Breast epithelium (tissue), 4 donors: Measurements from ENCODE around the gene NEU1. TPM values are rescaled to one million over a fixed set of nuclear protein-coding genes. Genes with fewer than 3 reads are reported as not detected.

ENCODE experiments used
- DNase-seq, 2 donors: peaks; one replicate each; pipeline ENCODE4 v3.0.0-alpha.2; 2019; ENCODE audit warnings: low spot score in 2 of 2
- H3K27ac ChIP-seq, 2 donors: fragments of 200-600 bp; sonication (generic) in 1 of 2; one replicate each; pipeline ENCODE4 v1.5.1; 2016 to 2019; ENCODE audit warnings: mild to moderate bottlenecking in 1 of 2
- H3K27me3 ChIP-seq, 2 donors: fragments of 200-600 bp; sonication (generic) in 1 of 2; one replicate each; pipeline versions ENCODE4 v1.5.1 to v1.6.0; 2017 to 2019; ENCODE audit warnings: control low read depth in 1 of 2, mild to moderate bottlenecking in 1 of 2
- H3K36me3 ChIP-seq: fragments of 200-600 bp; one replicate; pipeline ENCODE4 v1.5.1; 2019
- H3K4me1 ChIP-seq, 2 donors: fragments of 200-600 bp; sonication (generic); one replicate each; pipeline ENCODE4 v1.5.1; 2016 to 2019; ENCODE audit warnings: control low read depth in 1 of 2
- H3K4me3 ChIP-seq, 3 donors: fragments of 200-600 bp; sonication (generic); 1 replicate in 2 of 3; 2 replicates in 1 of 3; pipeline ENCODE4 v1.5.1; 2016 to 2019; ENCODE audit warnings: mild to moderate bottlenecking in 3 of 3, moderate library complexity in 2 of 3
- H3K9me3 ChIP-seq, 2 donors: fragments of 200-600 bp; sonication (generic) in 1 of 2; one replicate each; pipeline ENCODE4 v1.5.1; 2016 to 2019; ENCODE audit warnings: control low read depth in 1 of 2
- POLR2A ChIP-seq: fragments of 450-650 bp; IDR thresholded peaks from one replicate; pipeline ENCODE4 v1.6.1; 2016; ENCODE audit warnings: antibody characterized with exemption, mild to moderate bottlenecking, moderate library complexity
- POLR2AphosphoS5 ChIP-seq, 3 donors: sonication (generic); formaldehyde crosslinking; IDR thresholded peaks; one replicate each; pipeline ENCODE4 v1.6.1; 2017; ENCODE audit warnings: antibody characterized with exemption in 3 of 3
- intact Hi-C: fragments of 100-400 bp; cut with DNase I; formaldehyde crosslinking; loops from one replicate; pipeline ENCODE4 v1.15.1; 2023; ENCODE audit warnings: low total_unique reads
- total RNA-seq, 3 donors: library from RNA; depleted of rRNA; stranded (reverse); fragments of >200 nt; gene quantifications; one replicate each; pipeline ENCODE4 v1.1.0, GENCODE V29; 2016
- TF ChIP-seq, protein P1 (sequence below), 3 donors: fragments of 450-650 bp; IDR thresholded peaks; one replicate each; pipeline ENCODE4 v1.5.1; 2016 to 2017; ENCODE audit warnings: antibody characterized with exemption in 3 of 3, mild to moderate bottlenecking in 3 of 3, moderate library complexity in 3 of 3

The NEU1 gene
- total RNA-seq, 3 donors from 2014 or later: 44.6 to 57.3 (median 48.9) TPM

DNA sequence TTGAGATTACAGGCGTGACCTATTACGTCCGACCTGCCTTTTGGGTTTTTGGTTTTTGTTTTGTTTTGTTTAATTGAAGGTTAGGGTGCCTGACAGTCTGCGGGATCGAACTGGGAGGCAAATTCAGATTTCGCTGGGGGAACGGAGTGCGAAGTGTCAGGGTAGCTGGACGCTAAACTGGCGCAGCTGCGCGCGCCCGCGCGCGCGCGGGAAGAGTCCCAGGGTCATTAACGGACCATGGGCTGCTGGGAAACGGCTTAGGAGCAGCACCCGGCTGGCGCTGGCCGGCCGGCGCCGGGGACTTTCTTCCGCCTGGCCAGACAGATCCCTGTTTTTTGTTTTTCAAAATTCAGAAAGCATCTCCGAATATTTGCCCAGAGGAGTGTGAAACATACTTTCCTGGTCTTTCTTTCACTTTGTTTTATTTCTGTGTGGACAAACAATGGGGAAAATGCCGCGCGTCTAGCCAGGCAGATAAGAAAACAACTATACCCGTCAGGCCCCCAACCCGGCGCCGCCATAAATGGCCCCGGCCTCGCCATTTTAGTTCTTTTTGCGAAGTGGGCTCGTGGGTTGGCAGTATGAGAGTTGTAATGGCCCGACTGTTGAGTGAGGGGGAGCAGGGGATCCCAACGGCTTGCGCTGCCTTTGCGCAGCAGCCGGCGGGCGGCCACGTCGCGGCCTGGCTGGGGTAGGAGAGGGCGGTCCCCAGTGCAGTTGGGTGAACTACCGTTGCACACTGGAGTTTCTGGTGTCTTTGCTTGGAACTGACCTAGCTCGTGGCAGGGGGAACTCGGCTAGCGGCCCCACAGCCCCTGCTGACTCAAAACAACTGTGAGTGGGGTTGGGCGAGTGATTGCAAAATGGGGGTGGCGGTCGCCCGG lies 28.0 kb downstream of the NEU1 start:
- Histone ChIP-seq H3K36me3 (no peaks in the 10 kb centered on the region), H3K27ac (peak overlapping the region; percentile 93 to 96), H3K9me3 (no peaks in the 10 kb centered on the region), H3K4me3 (peak overlapping the region; percentile 78 to 94 (median 90)), H3K4me1 (peaks cover 7 to 19% of the 10 kb centered on the region in 2 donors), H3K27me3 (no peaks in the 10 kb centered on the region)
- intact Hi-C loops: loop anchor here (5.0 to 10.0 kb wide), 3 partner anchors 107 to 180 kb away; partner anchors contain the start of genes APOM, BAG6, DDAH2 and LY6G5C
- TF ChIP-seq, protein P1, sequence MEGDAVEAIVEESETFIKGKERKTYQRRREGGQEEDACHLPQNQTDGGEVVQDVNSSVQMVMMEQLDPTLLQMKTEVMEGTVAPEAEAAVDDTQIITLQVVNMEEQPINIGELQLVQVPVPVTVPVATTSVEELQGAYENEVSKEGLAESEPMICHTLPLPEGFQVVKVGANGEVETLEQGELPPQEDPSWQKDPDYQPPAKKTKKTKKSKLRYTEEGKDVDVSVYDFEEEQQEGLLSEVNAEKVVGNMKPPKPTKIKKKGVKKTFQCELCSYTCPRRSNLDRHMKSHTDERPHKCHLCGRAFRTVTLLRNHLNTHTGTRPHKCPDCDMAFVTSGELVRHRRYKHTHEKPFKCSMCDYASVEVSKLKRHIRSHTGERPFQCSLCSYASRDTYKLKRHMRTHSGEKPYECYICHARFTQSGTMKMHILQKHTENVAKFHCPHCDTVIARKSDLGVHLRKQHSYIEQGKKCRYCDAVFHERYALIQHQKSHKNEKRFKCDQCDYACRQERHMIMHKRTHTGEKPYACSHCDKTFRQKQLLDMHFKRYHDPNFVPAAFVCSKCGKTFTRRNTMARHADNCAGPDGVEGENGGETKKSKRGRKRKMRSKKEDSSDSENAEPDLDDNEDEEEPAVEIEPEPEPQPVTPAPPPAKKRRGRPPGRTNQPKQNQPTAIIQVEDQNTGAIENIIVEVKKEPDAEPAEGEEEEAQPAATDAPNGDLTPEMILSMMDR (IDR thresholded peaks at IDR 0.05): peak in 1 of 3 donors; percentile 18
- TF ChIP-seq POLR2A: peak; percentile 61
- peak; percentile 60 to 78 (median 74) for TF ChIP-seq POLR2AphosphoS5 (IDR thresholded peaks at IDR 0.05)
- DNase-seq: peak; percentile 82

DNA sequence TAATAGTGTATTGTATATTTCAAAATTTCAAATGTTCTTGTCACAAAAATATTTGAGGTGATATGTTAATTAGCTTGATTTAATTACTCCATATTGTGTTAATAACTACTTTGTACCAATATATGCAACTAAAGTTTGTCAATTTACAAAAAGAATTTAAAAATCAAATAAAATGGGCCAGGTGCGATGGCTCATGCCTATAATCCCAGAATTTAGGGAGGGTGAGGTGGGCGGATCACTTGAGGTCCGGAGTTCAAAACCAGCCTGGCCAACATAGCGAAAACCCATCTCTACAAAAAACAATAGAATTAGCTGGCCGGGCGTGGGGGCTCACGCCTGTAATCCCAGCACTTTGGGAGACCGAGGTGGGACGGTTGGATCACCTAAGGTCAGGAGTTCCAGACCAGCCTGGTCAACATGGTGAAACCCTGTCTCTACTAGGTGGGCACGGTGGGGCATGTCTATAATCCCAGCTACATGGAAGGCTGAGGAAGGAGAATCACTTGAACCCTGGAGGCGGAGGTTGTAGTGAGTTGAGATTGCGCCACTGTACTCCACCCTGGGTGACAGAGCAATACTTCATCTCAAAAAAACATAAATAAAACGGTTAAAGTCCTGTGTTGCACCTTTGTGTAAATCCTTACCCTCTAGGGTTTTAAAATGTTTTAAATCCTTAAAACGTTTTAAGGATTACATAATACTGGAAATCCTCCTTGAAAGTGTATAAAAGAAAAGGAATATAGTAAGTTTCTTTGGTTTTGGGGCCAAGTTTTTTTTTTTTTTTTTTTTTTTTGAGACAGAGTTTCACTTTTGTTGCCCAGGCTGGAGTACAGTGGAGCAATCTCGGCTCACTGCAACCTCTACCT lies 31.0 kb downstream of the NEU1 start:
- Histone ChIP-seq H3K27me3 (no peaks in the 10 kb centered on the region), H3K4me1 (peaks cover 7% of the 10 kb centered on the region in 2 donors), H3K27ac (peak overlapping the region; percentile 80 to 88), H3K36me3 (no peaks in the 10 kb centered on the region), H3K4me3 (peak overlapping the region; percentile 52 to 87 (median 66)), H3K9me3 (no peaks in the 10 kb centered on the region)
- TF ChIP-seq POLR2AphosphoS5 (IDR thresholded peaks at IDR 0.05) (peak in 1 of 3 donors; percentile 37), POLR2A (no peak)
- intact Hi-C loops: loop anchor here (5.0 to 10.0 kb wide), 2 partner anchors 104 to 177 kb away; partner anchors contain the start of genes APOM, BAG6 and DDAH2
- DNase-seq: no peak

DNA sequence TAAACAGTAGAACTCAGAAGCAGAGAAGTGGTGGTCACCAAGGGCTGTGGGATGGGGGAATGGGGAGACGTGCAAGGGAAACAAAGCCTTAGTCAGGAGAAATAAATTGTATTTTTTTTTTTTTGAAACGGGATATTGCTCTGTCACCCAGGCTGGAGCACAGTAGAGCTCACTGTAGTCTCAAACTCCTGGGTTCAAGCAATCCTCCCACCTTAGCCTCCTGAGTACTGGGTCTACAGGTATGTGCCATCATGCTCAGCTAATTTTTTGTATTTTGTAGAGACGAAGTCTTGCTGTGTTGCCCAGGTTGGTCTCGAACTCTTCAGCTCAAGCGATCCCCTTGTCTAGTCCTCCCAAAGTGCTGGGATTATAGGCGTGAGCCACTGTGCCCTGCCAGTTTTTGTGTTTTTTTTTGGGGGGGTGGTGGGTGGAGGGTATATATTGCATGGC lies 31.7 kb downstream of the NEU1 start:
- DNase-seq: no peak
- H3K27me3 ChIP-seq: no peaks in the 10 kb centered on the region
- H3K4me3 ChIP-seq: peak overlapping the region; percentile 52 to 87 (median 66)
- H3K4me1 ChIP-seq: peaks cover under 1 to 7% of the 10 kb centered on the region in 2 donors
- intact Hi-C loops: loop anchor here (5.0 to 10.0 kb wide), 2 partner anchors 104 to 176 kb away; partner anchors contain the start of genes APOM, BAG6 and DDAH2
- TF ChIP-seq POLR2AphosphoS5 (IDR thresholded peaks at IDR 0.05): no peak
- no peak for TF ChIP-seq POLR2A
- TF ChIP-seq, protein P1 (IDR thresholded peaks at IDR 0.05): no peak
- H3K9me3 ChIP-seq: no peaks in the 10 kb centered on the region
- peak overlapping the region; percentile 80 to 88 for H3K27ac ChIP-seq
- H3K36me3 ChIP-seq: no peaks in the 10 kb centered on the region

DNA sequence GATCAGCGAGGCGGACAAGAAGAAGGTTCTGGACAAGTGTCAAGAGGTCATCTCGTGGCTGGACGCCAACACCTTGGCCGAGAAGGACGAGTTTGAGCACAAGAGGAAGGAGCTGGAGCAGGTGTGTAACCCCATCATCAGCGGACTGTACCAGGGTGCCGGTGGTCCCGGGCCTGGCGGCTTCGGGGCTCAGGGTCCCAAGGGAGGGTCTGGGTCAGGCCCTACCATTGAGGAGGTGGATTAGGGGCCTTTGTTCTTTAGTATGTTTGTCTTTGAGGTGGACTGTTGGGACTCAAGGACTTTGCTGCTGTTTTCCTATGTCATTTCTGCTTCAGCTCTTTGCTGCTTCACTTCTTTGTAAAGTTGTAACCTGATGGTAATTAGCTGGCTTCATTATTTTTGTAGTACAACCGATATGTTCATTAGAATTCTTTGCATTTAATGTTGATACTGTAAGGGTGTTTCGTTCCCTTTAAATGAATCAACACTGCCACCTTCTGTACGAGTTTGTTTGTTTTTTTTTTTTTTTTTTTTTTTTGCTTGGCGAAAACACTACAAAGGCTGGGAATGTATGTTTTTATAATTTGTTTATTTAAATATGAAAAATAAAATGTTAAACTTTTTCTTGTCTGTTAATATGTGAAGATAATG lies 32.9 kb downstream of the NEU1 start:
- Histone ChIP-seq H3K36me3 (no peaks in the 10 kb centered on the region), H3K27me3 (no peaks in the 10 kb centered on the region), H3K27ac (peak overlapping the region; percentile 80 to 88), H3K4me3 (peak overlapping the region; percentile 52 to 87 (median 66)), H3K4me1 (peaks cover 1 to 7% of the 10 kb centered on the region in 2 donors), H3K9me3 (no peaks in the 10 kb centered on the region)
- TF ChIP-seq, protein P1 (IDR thresholded peaks at IDR 0.05): peak in 2 of 3 donors; percentile 36 to 62
- TF ChIP-seq POLR2AphosphoS5 (IDR thresholded peaks at IDR 0.05) (peak in 1 of 3 donors; percentile 24), POLR2A (no peak)
- intact Hi-C loops: loop anchor here (5.0 to 10.0 kb wide), 2 partner anchors 102 to 175 kb away; partner anchors contain the start of genes APOM, BAG6 and DDAH2
- no peak for DNase-seq
